Gastroesophageal sphincter (tissue), 3 donors: ENCODE measurements around the gene HMSD.

Experiments used
- EP300 ChIP-seq: sonication (generic); formaldehyde crosslinking; IDR thresholded peaks from one replicate; pipeline ENCODE4 v1.6.1; 2017; ENCODE audit warnings: antibody characterized with exemption, mild to moderate bottlenecking
- TF ChIP-seq, protein P1 (sequence below), 4 experiments: fragments of 200-600 bp in 2 of 4; fragments of 450-650 bp in 2 of 4; sonication (generic) in 1 of 4; IDR thresholded peaks; one replicate each; pipeline ENCODE4 v1.5.1; 2017 to 2019; ENCODE audit warnings: antibody characterized with exemption in 4 of 4, mild to moderate bottlenecking in 2 of 4, moderate library complexity in 2 of 4

DNA sequence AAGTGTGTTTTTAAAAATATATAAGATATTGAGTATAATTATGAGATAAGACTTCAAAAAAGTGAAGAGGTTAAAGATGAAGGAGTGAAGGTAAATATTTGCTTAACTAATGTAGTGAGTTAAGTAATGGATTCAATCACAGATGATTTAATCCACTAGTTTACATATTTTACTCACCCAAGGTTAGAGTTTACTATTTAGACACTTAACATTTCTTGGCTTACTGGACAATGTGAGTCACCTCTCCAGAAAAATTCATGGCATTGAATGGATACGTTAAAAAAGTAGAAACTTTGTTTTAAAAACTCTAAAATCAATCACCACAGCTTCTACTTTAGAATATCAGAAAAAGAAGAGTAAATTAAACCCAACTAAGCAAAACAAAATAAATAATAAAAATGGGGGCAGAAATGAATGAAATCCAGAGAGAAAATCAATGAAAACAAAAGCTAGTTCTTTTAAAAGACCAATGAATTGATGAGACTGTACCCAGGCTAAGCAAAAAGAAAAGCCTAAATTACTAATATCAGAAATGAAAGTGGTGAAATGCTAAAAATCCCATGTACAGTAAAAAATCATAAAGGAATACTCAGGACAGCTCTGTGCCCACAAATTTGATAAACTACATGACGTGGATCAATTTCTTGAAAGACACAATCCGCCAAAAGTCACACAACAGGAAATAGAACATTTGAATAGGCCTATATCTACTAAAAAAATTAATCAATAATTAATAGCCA, 1.9 kb upstream of the HMSD start:
- TF ChIP-seq, protein P1, sequence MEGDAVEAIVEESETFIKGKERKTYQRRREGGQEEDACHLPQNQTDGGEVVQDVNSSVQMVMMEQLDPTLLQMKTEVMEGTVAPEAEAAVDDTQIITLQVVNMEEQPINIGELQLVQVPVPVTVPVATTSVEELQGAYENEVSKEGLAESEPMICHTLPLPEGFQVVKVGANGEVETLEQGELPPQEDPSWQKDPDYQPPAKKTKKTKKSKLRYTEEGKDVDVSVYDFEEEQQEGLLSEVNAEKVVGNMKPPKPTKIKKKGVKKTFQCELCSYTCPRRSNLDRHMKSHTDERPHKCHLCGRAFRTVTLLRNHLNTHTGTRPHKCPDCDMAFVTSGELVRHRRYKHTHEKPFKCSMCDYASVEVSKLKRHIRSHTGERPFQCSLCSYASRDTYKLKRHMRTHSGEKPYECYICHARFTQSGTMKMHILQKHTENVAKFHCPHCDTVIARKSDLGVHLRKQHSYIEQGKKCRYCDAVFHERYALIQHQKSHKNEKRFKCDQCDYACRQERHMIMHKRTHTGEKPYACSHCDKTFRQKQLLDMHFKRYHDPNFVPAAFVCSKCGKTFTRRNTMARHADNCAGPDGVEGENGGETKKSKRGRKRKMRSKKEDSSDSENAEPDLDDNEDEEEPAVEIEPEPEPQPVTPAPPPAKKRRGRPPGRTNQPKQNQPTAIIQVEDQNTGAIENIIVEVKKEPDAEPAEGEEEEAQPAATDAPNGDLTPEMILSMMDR (IDR thresholded peaks at IDR 0.05): no peak
- TF ChIP-seq EP300: no peak
